ENCODE data around the gene WNT3A. TPM values are rescaled to one million over a fixed set of nuclear protein-coding genes. Genes with fewer than 3 reads are reported as not detected.

WNT3A gene
- total and polyA plus RNA-seq, 2 donors (not counting 3 experiments of a cell fraction or from before 2014, with no cell fraction given) = not detected

DNA sequence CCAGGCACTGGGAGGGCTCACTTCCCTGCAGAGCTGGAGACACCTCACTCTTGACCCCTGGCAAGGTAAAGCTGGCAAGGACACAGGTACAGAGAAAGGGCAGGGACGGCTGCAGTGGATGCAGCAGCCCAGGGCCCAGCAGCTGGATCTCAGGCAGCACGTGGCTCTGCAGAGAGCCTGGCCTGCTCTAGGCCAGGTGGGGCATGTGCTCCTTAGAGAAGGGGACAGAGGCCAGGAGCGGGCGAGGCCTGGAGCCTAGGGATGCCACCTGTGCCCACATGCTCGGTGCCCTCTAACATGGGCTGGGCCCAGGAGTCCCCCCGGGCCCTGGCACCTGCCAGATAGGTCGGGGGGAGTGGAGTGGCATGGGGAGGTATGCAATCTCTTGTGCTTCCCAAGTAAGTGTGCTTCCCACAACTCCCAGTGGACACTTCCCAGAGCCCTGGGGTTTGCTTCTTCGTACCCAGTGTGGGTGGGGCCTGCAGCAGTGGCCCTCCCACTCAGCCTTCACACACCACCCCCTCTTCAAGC is 30.0 kb downstream of the WNT3A start:
- H3K27me3 ChIP-seq (ENCODE audit: control insufficient read depth in 2 of 2, insufficient read depth in 2 of 2, low read length in 2 of 2) = peaks cover 11 to 15% of the 10 kb centered on the region in 2 experiments
- H3K4me3 ChIP-seq (replicated peaks in 1 of 3; ENCODE audit: insufficient read depth in 1 of 3, low read depth in 1 of 3, low read length in 3 of 3) = no peak overlapping the region
- H3K9me3 ChIP-seq (replicated peaks; ENCODE audit: control insufficient read depth, insufficient read depth, low read length) = no peaks in the 10 kb centered on the region
- intact Hi-C loops (cut with micrococcal nuclease) = no loop called here
- H3K36me3 ChIP-seq (ENCODE audit: control insufficient read depth in 2 of 2, extremely low read depth in 1 of 2, insufficient read depth in 2 of 2, low read length in 2 of 2) = no peaks in the 10 kb centered on the region
- no peaks in the 10 kb centered on the region for H4K20me1 ChIP-seq (replicated peaks; ENCODE audit: control insufficient read depth, extremely low read depth, insufficient read depth, low read length)
- H3K4me1 ChIP-seq (ENCODE audit: control insufficient read depth, extremely low read depth, insufficient read depth, low read length) = no peaks in the 10 kb centered on the region
- no peak overlapping the region for H3K4me2 ChIP-seq (ENCODE audit: insufficient read depth, low read length)
- no peak for FAIRE-seq
- H3K27ac ChIP-seq (ENCODE audit: insufficient read depth, low read depth, low read length) = no peak overlapping the region
- no TSS peak for BruUV-seq (replicated peaks)
- dilution Hi-C loops (cut with MboI; ENCODE audit: extremely low pct_ligation_motif_present, low sequenced_read_pairs) = no loop called here
- H2AFZ ChIP-seq (ENCODE audit: low read depth, low read length) = no peak overlapping the region
- H3K9me1 ChIP-seq (replicated peaks; ENCODE audit: control insufficient read depth, extremely low read depth, insufficient read depth, low read length) = no peaks in the 10 kb centered on the region
- ChIA-PET CTCF (no interaction called here), POLR2A (no interaction called here)
- H3K9ac ChIP-seq (replicated peaks; ENCODE audit: extremely low read depth, insufficient read depth, low read length) = no peak overlapping the region
- no peak for TF ChIP-seq POLR2AphosphoS5 (IDR thresholded peaks at IDR 0.05; ENCODE audit: insufficient read depth, low read depth, low read length)
- no peak for TF ChIP-seq EZH2 (IDR thresholded peaks at IDR 0.05; ENCODE audit: borderline replicate concordance, low read depth, low read length, severe bottlenecking)
- no peak for TF ChIP-seq MYC (IDR thresholded peaks at IDR 0.05; ENCODE audit: low read depth, low read length)
- no peak for DNase-seq (ENCODE audit: low read depth, low spot score)
- no peaks in the 10 kb centered on the region for H3K79me2 ChIP-seq (ENCODE audit: control insufficient read depth, insufficient read depth, low read length)

DNA sequence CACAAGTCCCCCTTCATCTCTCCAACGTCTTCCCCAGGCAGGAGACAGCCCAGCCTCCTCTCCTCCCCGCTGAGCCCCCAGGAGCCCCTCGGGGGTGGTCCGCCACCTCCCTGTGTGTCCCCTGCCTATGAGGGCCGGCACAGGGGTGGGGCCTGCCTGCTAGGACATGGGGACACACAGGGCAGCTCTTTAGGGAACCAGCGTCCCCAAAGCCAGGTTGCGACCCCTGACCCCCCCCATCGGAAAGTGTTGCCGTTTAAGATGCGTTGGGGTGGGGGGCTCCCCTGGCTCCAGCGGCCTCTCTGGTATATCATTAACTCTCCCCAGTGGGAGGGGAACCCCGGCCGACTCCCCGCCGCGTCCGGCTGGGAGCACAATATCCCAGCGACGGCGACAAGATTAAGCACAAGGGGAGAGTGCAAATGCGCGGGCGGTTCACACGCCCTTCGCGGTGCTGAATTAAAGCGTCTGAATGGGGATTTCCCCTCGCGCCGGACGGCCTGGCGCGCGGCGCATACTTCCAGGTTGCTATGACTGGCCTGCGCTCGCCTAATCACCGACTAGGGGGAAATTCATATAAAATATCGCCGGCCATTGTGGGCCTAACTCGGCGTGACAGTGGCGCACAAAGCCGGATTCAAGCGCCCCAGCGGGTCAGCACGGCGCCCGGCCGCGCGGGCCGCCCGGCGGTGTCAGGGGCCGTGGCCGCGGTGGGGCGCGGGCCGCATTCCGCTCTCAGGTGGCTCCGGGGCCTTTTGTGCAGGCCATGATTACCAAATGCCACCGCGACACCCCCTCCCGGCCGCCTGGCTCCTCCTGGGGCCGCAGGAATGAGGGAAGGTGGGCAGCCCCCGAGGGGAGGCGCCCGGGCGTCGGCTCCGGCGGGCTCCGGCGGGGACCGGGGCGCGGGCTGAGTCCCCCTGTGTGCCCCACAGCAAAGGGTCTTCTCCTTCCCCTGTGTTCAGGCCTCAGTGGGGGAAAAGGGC is 30.9 kb downstream of the WNT3A start:
- peak; percentile 6 for DNase-seq (ENCODE audit: low read depth, low spot score)
- Histone ChIP-seq H3K9ac (replicated peaks; ENCODE audit: extremely low read depth, insufficient read depth, low read length) (no peak overlapping the region), H3K4me1 (ENCODE audit: control insufficient read depth, extremely low read depth, insufficient read depth, low read length) (no peaks in the 10 kb centered on the region), H4K20me1 (replicated peaks; ENCODE audit: control insufficient read depth, extremely low read depth, insufficient read depth, low read length) (no peaks in the 10 kb centered on the region), H3K36me3 (ENCODE audit: control insufficient read depth in 2 of 2, extremely low read depth in 1 of 2, insufficient read depth in 2 of 2, low read length in 2 of 2) (no peaks in the 10 kb centered on the region), H3K79me2 (ENCODE audit: control insufficient read depth, insufficient read depth, low read length) (no peaks in the 10 kb centered on the region), H3K4me3 (replicated peaks in 1 of 3; ENCODE audit: insufficient read depth in 1 of 3, low read depth in 1 of 3, low read length in 3 of 3) (no peak overlapping the region), H3K9me3 (replicated peaks; ENCODE audit: control insufficient read depth, insufficient read depth, low read length) (no peaks in the 10 kb centered on the region), H3K27ac (ENCODE audit: insufficient read depth, low read depth, low read length) (no peak overlapping the region), H2AFZ (ENCODE audit: low read depth, low read length) (no peak overlapping the region), H3K27me3 (ENCODE audit: control insufficient read depth in 2 of 2, insufficient read depth in 2 of 2, low read length in 2 of 2) (peaks cover 11 to 15% of the 10 kb centered on the region in 2 experiments), H3K4me2 (ENCODE audit: insufficient read depth, low read length) (no peak overlapping the region), H3K9me1 (replicated peaks; ENCODE audit: control insufficient read depth, extremely low read depth, insufficient read depth, low read length) (no peaks in the 10 kb centered on the region)
- TF ChIP-seq GATA2 (IDR thresholded peaks at IDR 0.05; ENCODE audit: insufficient read depth, insufficient read length, low read depth, low read length) (no peak), EZH2 (IDR thresholded peaks at IDR 0.05; ENCODE audit: borderline replicate concordance, low read depth, low read length, severe bottlenecking) (peak; percentile 73), FOS (IDR thresholded peaks at IDR 0.05; ENCODE audit: borderline replicate concordance, insufficient read depth, low read length) (no peak), JUN (IDR thresholded peaks at IDR 0.05; ENCODE audit: borderline replicate concordance, insufficient read depth, insufficient read length, low read depth) (no peak), POLR2AphosphoS5 (IDR thresholded peaks at IDR 0.05; ENCODE audit: insufficient read depth, low read depth, low read length) (no peak), MYC (IDR thresholded peaks at IDR 0.05; ENCODE audit: low read depth, low read length) (no peak)
- TF ChIP-seq, protein P1, sequence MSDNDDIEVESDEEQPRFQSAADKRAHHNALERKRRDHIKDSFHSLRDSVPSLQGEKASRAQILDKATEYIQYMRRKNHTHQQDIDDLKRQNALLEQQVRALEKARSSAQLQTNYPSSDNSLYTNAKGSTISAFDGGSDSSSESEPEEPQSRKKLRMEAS (IDR thresholded peaks at IDR 0.05; ENCODE audit: insufficient read depth, insufficient read length) = no peak
- ChIA-PET POLR2A (no interaction called here), CTCF (no interaction called here)
- intact Hi-C loops (cut with micrococcal nuclease) = no loop called here
- dilution Hi-C loops (cut with MboI; ENCODE audit: extremely low pct_ligation_motif_present, low sequenced_read_pairs) = no loop called here
- FAIRE-seq = peak; percentile 49
- no TSS peak for BruUV-seq (replicated peaks)

Measured in endothelial cell of umbilical vein (primary cell).